Mesendoderm (in vitro differentiated cells): ENCODE measurements around the gene AMPD2.

Experiments used
- DNase-seq: peaks from one replicate; pipeline ENCODE4 v3.0.0; 2013
- H2AK5ac ChIP-seq: 2 replicates; pipeline ENCODE4 v1.6.1; 2013; ENCODE audit warnings: low read length, inconsistent platforms
- H2BK120ac ChIP-seq: 2 replicates; pipeline ENCODE4 v1.6.1; 2013; ENCODE audit warnings: low read depth, mild to moderate bottlenecking, low read length, moderate library complexity, mixed read lengths
- H2BK15ac ChIP-seq: replicated peaks from 2 replicates; pipeline ENCODE4 v1.6.1; 2013; ENCODE audit warnings: low read depth, mild to moderate bottlenecking, moderate library complexity
- H2BK5ac ChIP-seq: 2 replicates; pipeline ENCODE4 v1.6.1; 2013; ENCODE audit warnings: low read length, inconsistent platforms
- H3K18ac ChIP-seq: 2 replicates; pipeline ENCODE4 v1.6.1; 2013; ENCODE audit warnings: mild to moderate bottlenecking, low read length, mixed read lengths
- H3K23ac ChIP-seq: one replicate; pipeline ENCODE4 v1.6.1; 2013; ENCODE audit warnings: low read length
- H3K27ac ChIP-seq: 2 replicates; pipeline ENCODE4 v1.5.1; 2013; ENCODE audit warnings: low read depth, mild to moderate bottlenecking, inconsistent platforms, low read length, moderate library complexity
- H3K27me3 ChIP-seq: 2 replicates; pipeline ENCODE4 v1.6.1; 2013; ENCODE audit warnings: low read length, control low read depth, mild to moderate bottlenecking, inconsistent platforms; ENCODE audit not compliant: insufficient read depth, poor library complexity
- H3K36me3 ChIP-seq: 2 replicates; pipeline ENCODE4 v1.6.1; 2013; ENCODE audit warnings: low read length, inconsistent platforms; ENCODE audit not compliant: control insufficient read depth, insufficient read depth
- H3K4ac ChIP-seq: one replicate; pipeline ENCODE4 v1.6.1; 2013; ENCODE audit warnings: low read depth, mild to moderate bottlenecking, low read length, moderate library complexity
- H3K4me1 ChIP-seq: 2 replicates; pipeline ENCODE4 v1.6.1; 2013; ENCODE audit warnings: low read depth, low read length, inconsistent platforms; ENCODE audit not compliant: control insufficient read depth
- H3K4me2 ChIP-seq: 2 replicates; pipeline ENCODE4 v1.6.1; 2013; ENCODE audit warnings: low read length
- H3K4me3 ChIP-seq: 2 replicates; pipeline ENCODE4 v1.5.1; 2013; ENCODE audit warnings: mild to moderate bottlenecking, low read length
- H3K56ac ChIP-seq: one replicate; pipeline ENCODE4 v1.6.1; 2013; ENCODE audit warnings: low read length
- H3K79me1 ChIP-seq: 2 replicates; pipeline ENCODE4 v1.6.1; 2013; ENCODE audit warnings: low read length, inconsistent platforms
- H3K79me2 ChIP-seq: 2 replicates; pipeline ENCODE4 v1.6.1; 2013; ENCODE audit warnings: mild to moderate bottlenecking, low read length; ENCODE audit not compliant: control insufficient read depth, insufficient read depth
- H3K9ac ChIP-seq: 2 replicates; pipeline ENCODE4 v1.6.1; 2013; ENCODE audit warnings: low read length, inconsistent platforms
- H4K5ac ChIP-seq: one replicate; pipeline ENCODE4 v1.6.1; 2013; ENCODE audit warnings: low read length
- H4K8ac ChIP-seq: one replicate; pipeline ENCODE4 v1.6.1; 2013; ENCODE audit warnings: low read depth, mild to moderate bottlenecking, control low read depth, low read length, moderate library complexity
- WGBS: extraction: QIAGEN DNeasy Blood & Tissue Kit; methylation state at CpG from one replicate; pipeline ENCODE4 v1.1.7; 2013; ENCODE audit warnings: low lambda C conversion rate, missing lambda C conversion rate; ENCODE audit not compliant: insufficient coverage; ENCODE audit errors: extremely low coverage; 5-methylcytosine and 5-hydroxymethylcytosine counted together

AMPD2 gene

DNA sequence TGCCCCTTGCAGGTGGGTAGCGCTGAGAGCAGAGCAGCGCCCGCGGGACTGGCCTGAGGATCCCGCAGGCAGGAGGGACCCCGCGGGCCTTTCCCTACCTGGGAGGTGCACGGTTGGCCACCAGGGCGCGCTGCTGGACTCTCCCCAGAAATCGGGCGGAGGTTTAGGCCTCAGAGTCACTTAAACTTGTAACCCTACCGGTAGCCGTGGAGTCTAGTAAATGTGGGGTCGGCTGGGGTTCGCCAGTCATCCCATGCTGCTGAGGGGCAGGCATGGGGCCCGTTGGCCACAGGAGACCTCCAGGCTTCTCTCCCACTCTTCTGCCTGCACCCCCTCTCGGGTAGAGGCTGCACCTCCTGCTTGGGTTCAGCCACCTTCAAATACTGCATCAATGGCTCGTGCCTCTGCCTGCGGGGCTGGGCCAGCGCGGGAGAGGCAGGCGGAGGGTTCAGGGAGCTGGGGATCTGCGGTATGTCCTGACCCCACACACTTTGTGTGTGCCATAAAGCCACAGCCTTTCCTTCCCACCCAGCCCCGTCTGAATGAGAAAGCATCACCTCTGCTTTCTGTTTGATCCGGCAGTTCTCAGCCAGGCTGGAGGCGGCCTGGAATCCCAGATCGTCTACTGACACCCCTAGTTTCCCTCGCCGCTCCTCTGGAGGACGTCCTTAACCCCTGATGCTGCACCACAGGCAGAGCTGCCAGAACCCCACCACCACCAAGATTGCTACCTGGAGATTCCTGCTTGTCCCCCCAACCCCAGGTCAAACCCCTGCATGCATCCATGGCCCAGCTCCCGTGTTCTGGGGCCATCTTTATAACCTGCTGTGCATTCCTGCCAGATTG lies 24.0 kb downstream of the AMPD2 start:
- Histone ChIP-seq H2BK120ac (no peak overlapping the region), H3K56ac (peak overlapping the region; percentile 44), H3K4me3 (no peak overlapping the region), H4K8ac (no peak overlapping the region), H3K4me2 (no peak overlapping the region), H3K4me1 (no peaks in the 10 kb centered on the region), H3K27me3 (no peaks in the 10 kb centered on the region), H4K5ac (no peak overlapping the region), H3K18ac (no peak overlapping the region), H3K9ac (no peak overlapping the region), H3K79me2 (no peaks in the 10 kb centered on the region), H3K27ac (no peak overlapping the region), H3K23ac (no peak overlapping the region), H2BK15ac (no peak overlapping the region), H2BK5ac (no peak overlapping the region), H2AK5ac (no peak overlapping the region), H3K36me3 (no peaks in the 10 kb centered on the region), H3K79me1 (no peaks in the 10 kb centered on the region), H3K4ac (no peak overlapping the region)
- DNase-seq, result peak; percentile 85
- no CpG with 5 or more reads among the region's 32 CpGs for WGBS

DNA sequence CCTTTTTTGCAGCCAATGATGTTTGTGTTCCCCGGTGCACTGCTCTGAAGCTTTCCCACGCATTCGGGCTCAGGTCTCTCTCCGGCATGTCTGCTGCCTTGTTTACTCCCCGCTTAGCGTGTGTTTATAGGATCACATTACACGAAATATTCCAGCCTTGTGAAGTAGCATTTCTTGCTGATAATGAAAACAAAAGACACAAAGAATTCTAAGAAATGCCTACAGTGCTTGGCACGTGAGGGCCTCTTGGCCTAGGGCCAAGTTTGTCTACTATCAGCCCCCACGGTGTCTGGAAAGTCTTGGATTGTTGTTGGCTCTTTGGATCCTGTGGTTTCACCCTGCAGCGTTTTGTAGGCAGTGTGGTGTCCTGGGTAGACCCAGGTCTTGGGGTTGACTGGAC lies 25.0 kb downstream of the AMPD2 start:
- DNase-seq, result no peak
- Histone ChIP-seq H3K27me3 (no peaks in the 10 kb centered on the region), H2BK120ac (no peak overlapping the region), H2AK5ac (no peak overlapping the region), H4K8ac (no peak overlapping the region), H2BK15ac (no peak overlapping the region), H4K5ac (no peak overlapping the region), H3K79me1 (no peaks in the 10 kb centered on the region), H2BK5ac (no peak overlapping the region), H3K27ac (no peak overlapping the region), H3K79me2 (no peaks in the 10 kb centered on the region), H3K4ac (no peak overlapping the region), H3K56ac (no peak overlapping the region), H3K18ac (no peak overlapping the region), H3K9ac (no peak overlapping the region), H3K4me2 (no peak overlapping the region), H3K36me3 (no peaks in the 10 kb centered on the region), H3K4me3 (no peak overlapping the region), H3K23ac (no peak overlapping the region), H3K4me1 (no peaks in the 10 kb centered on the region)
- no CpG with 5 or more reads among the region's 10 CpGs for WGBS

DNA sequence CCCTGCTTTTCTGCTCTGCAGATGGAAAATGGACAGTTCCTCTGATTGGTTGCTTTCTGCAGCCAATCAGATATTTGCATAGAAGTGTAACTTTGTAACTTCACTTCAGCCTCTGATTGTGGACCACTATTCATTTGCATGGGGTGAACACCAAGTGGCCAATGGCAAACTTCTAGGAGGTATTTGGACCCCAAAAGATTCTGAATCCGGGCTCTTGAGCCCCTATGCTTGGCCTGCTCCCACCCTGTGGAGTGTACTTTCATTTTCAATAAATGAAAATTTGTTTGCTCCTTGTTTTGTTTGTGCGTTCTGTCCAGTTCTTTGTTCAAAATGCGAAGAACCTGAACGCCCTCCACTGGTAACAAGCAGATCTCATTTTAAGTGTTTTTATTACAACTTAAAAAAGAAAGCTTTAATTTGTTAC lies 29.9 kb downstream of the AMPD2 start:
- H3K9ac ChIP-seq, result no peak overlapping the region
- H3K56ac ChIP-seq, result no peak overlapping the region
- H3K18ac ChIP-seq, result no peak overlapping the region
- WGBS, result no CpG with 5 or more reads among the region's 4 CpGs
- no peak overlapping the region for H4K8ac ChIP-seq
- H3K79me1 ChIP-seq, result no peaks in the 10 kb centered on the region
- H3K4me1 ChIP-seq, result no peaks in the 10 kb centered on the region
- H3K27ac ChIP-seq, result no peak overlapping the region
- H3K23ac ChIP-seq, result no peak overlapping the region
- no peaks in the 10 kb centered on the region for H3K36me3 ChIP-seq
- no peaks in the 10 kb centered on the region for H3K79me2 ChIP-seq
- no peak for DNase-seq
- H2AK5ac ChIP-seq, result no peak overlapping the region
- peaks cover 3% of the 10 kb centered on the region for H3K27me3 ChIP-seq
- no peak overlapping the region for H2BK5ac ChIP-seq
- H4K5ac ChIP-seq, result no peak overlapping the region
- no peak overlapping the region for H3K4me3 ChIP-seq
- H3K4me2 ChIP-seq, result no peak overlapping the region
- no peak overlapping the region for H2BK15ac ChIP-seq
- no peak overlapping the region for H2BK120ac ChIP-seq
- no peak overlapping the region for H3K4ac ChIP-seq

DNA sequence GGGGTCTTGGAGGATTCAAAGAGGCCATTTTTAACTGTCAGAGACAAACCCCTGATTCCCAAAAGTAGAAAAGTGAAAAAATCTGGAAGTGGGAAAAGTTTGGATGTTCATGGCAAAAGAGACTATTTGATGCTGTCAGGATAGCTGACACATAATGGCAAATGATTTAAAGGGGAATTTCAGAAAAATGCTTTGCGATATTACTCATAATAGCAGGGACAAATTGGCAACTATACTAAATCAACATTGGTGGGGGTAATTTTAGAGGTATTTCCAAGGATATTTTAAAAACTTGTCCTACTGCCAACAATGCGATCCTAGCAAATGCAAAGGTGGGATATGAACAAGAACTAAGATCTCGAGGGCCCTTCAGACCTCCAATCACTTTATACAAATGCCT lies 31.0 kb downstream of the AMPD2 start:
- no peak overlapping the region for H3K4ac ChIP-seq
- H3K9ac ChIP-seq, result no peak overlapping the region
- no peaks in the 10 kb centered on the region for H3K36me3 ChIP-seq
- H3K56ac ChIP-seq, result no peak overlapping the region
- H3K27ac ChIP-seq, result no peak overlapping the region
- H3K4me2 ChIP-seq, result no peak overlapping the region
- H3K79me2 ChIP-seq, result no peaks in the 10 kb centered on the region
- H3K4me1 ChIP-seq, result peaks cover 1% of the 10 kb centered on the region
- DNase-seq, result no peak
- H3K23ac ChIP-seq, result no peak overlapping the region
- H3K18ac ChIP-seq, result no peak overlapping the region
- WGBS, result no CpG with 5 or more reads among the region's 3 CpGs
- no peak overlapping the region for H2BK120ac ChIP-seq
- no peak overlapping the region for H4K5ac ChIP-seq
- H2BK15ac ChIP-seq, result no peak overlapping the region
- no peaks in the 10 kb centered on the region for H3K79me1 ChIP-seq
- H4K8ac ChIP-seq, result no peak overlapping the region
- H3K4me3 ChIP-seq, result no peak overlapping the region
- no peak overlapping the region for H2BK5ac ChIP-seq
- peaks cover 3% of the 10 kb centered on the region for H3K27me3 ChIP-seq
- no peak overlapping the region for H2AK5ac ChIP-seq

DNA sequence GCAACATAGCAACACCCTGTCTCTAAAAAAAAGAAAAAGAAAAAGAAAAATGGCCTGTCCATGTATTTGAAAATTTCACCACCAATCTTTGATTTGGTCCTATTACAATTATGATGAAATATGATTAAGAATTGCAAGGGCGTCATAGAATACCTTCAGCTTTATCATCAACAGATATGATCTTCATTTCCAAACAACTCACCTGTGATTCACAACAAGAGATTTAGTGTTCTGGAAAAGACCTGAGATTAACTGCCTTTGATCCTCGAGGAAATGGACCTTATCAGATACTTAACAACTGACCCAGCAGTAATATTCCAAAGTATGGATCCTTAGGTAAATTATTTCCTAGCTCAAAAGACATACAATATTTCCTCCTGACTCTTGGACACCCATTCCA lies 32.8 kb downstream of the AMPD2 start:
- Histone ChIP-seq H3K4ac (no peak overlapping the region), H3K56ac (no peak overlapping the region), H3K36me3 (no peaks in the 10 kb centered on the region), H3K4me1 (peaks cover 2% of the 10 kb centered on the region), H3K4me2 (no peak overlapping the region), H3K79me2 (no peaks in the 10 kb centered on the region), H2BK5ac (no peak overlapping the region), H3K23ac (no peak overlapping the region), H3K18ac (no peak overlapping the region), H3K27me3 (peaks cover 3% of the 10 kb centered on the region), H3K9ac (no peak overlapping the region), H4K5ac (no peak overlapping the region), H4K8ac (no peak overlapping the region), H3K4me3 (no peak overlapping the region), H3K79me1 (no peaks in the 10 kb centered on the region), H2AK5ac (no peak overlapping the region), H3K27ac (no peak overlapping the region), H2BK120ac (no peak overlapping the region), H2BK15ac (no peak overlapping the region)
- DNase-seq, result no peak
- no CpG with 5 or more reads among the region's 2 CpGs for WGBS

DNA sequence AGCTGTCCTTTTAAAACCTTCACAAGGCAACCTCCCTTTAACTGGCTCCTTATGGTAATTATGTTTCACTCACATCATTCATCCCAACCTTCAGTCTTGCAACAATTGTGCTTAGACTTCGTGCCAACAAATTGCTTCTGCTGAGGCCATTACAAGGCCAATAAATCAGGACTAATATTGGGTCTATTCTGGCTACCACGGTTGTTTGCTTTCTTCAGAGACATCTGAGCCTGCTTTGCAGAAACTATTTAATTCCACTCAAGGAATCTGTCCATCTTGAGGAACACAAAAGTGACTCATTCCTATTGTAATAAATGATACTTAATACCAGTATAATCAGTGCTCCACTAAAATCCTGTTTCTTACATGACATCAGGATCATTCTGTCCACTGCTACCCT lies 33.7 kb downstream of the AMPD2 start:
- no peak overlapping the region for H4K8ac ChIP-seq
- WGBS, result no CpG with 5 or more reads among the region's 2 CpGs
- H3K18ac ChIP-seq, result no peak overlapping the region
- peaks cover 3% of the 10 kb centered on the region for H3K27me3 ChIP-seq
- no peaks in the 10 kb centered on the region for H3K79me1 ChIP-seq
- H3K27ac ChIP-seq, result no peak overlapping the region
- no peak overlapping the region for H2AK5ac ChIP-seq
- no peak overlapping the region for H2BK5ac ChIP-seq
- no peak overlapping the region for H3K4me3 ChIP-seq
- no peak overlapping the region for H3K23ac ChIP-seq
- H3K4ac ChIP-seq, result no peak overlapping the region
- peaks cover 2% of the 10 kb centered on the region for H3K4me1 ChIP-seq
- H3K9ac ChIP-seq, result no peak overlapping the region
- H3K4me2 ChIP-seq, result no peak overlapping the region
- H3K36me3 ChIP-seq, result no peaks in the 10 kb centered on the region
- DNase-seq, result no peak
- H3K79me2 ChIP-seq, result no peaks in the 10 kb centered on the region
- no peak overlapping the region for H2BK120ac ChIP-seq
- H3K56ac ChIP-seq, result no peak overlapping the region
- no peak overlapping the region for H4K5ac ChIP-seq
- no peak overlapping the region for H2BK15ac ChIP-seq
